ENCODE data around the gene ARFIP1.

DNA sequence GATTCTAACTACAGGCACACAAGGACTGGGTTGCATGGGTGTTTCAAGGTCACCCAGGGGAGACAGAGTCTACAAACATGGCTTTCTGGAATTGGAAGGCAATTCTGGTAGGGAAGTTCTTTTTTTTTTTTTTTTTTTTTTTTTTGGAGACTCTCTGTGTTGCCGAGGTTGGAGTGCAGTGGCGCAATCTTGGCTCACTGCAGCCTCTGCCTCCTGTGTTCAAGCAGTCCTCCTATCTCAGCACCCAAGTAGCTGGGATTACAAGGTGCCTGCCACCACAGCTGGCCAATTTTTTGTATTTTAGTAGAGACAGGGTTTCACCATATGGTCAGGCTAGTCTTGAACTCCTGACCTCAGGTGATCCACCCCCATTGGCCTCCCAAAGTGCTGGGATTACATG is 140.1 kb downstream of the ARFIP1 start:
- TF ChIP-seq, protein P1, sequence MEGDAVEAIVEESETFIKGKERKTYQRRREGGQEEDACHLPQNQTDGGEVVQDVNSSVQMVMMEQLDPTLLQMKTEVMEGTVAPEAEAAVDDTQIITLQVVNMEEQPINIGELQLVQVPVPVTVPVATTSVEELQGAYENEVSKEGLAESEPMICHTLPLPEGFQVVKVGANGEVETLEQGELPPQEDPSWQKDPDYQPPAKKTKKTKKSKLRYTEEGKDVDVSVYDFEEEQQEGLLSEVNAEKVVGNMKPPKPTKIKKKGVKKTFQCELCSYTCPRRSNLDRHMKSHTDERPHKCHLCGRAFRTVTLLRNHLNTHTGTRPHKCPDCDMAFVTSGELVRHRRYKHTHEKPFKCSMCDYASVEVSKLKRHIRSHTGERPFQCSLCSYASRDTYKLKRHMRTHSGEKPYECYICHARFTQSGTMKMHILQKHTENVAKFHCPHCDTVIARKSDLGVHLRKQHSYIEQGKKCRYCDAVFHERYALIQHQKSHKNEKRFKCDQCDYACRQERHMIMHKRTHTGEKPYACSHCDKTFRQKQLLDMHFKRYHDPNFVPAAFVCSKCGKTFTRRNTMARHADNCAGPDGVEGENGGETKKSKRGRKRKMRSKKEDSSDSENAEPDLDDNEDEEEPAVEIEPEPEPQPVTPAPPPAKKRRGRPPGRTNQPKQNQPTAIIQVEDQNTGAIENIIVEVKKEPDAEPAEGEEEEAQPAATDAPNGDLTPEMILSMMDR (IDR thresholded peaks at IDR 0.05) = no peak
- no peak for TF ChIP-seq POLR2AphosphoS5 (IDR thresholded peaks at IDR 0.05)
- no peak for TF ChIP-seq POLR2A (IDR thresholded peaks at IDR 0.05)
- TF ChIP-seq EP300 (IDR thresholded peaks at IDR 0.05) = no peak
